DMS 273 (cell line): ENCODE results near the gene GALNT14.

Source experiments
- DNase-seq: peaks from one replicate; lab custom pipeline; 2025; ENCODE audit not compliant: unreplicated experiment; lab: John Stamatoyannopoulos, UW

Gene GALNT14

DNA sequence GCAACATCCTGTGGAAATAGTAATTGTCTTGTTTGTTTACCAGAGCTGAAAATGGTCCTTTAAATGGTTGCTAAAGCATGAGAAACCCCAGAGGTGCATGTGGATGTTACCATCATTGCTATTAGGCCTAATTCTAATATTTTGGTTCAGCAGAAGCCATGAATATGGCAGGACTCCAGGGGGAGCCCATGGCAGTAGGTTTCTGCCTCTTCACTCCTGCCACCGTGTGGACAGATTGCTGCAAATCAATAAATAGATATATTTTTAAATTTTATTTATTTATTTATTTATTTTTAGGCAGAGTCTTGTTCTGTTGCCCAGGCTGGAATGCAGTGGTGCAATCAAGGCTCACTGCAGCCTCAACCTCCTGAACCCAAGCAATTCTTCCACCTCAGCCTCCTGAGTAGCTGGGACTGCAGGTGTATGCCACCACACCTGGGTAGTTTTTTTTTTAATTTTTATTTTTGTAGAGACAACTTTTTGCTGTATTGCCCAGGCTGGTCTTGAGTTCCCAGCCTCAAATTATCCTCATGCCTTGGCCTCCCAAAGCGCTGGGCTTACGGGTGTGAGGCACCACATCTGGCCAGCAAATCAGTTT lies 276.1 kb downstream of the GALNT14 start:
- DNase-seq = peak; percentile 90

DNA sequence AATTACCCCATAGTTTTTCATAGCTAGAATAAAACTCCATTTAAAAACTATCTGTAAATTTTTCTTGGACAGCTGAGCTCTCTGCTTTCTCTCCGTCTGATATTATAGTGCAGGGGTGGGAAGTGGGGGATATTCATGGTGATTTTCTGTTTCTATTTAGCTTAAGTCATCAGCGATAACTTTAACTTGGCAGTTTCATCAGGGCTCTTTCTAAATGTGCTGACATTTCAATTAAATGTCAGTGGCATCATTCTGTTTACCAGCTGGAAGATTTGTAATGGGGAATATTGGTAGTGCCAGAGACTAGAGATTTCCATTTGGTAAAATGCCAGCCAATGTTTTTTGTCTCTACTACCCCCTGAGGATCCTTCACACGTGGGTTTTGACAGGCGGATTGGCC lies 277.5 kb downstream of the GALNT14 start:
- no peak for DNase-seq
